GM23338 (cell line): Measurements from ENCODE around the gene TOP2A. TPM values are rescaled to one million over a fixed set of nuclear protein-coding genes. Genes with fewer than 3 reads are reported as not detected.

ENCODE experiments used
- ATAC-seq: fragments of 200-7000 bp; cut with Tn5 transposase; 3 replicates; pipeline ENCODE4 v1.9.1; 2020
- DNase-seq: peaks from one replicate; pipeline ENCODE4 v3.0.0-alpha.2; 2015; ENCODE audit warnings: low spot score
- H2AFZ ChIP-seq: fragments of 200-600 bp; sonication (generic); 2 replicates; pipeline ENCODE4 v1.8.0; 2016; ENCODE audit warnings: antibody characterized with exemption, mild to moderate bottlenecking, moderate library complexity
- H3F3A ChIP-seq: fragments of 200-600 bp; sonication (generic); replicated peaks from 2 replicates; pipeline ENCODE4 v1.8.0; 2017; ENCODE audit warnings: antibody characterized with exemption, mixed run types, low read depth
- H3K27ac ChIP-seq: fragments of 200-600 bp; sonication (generic); 2 replicates; pipeline ENCODE4 v1.6.1; 2016; ENCODE audit warnings: low read depth
- H3K27me3 ChIP-seq: fragments of 200-600 bp; sonication (generic); 2 replicates; pipeline ENCODE4 v1.8.0; 2016; ENCODE audit warnings: mild to moderate bottlenecking, mixed run types, moderate library complexity; ENCODE audit not compliant: insufficient read depth
- H3K36me3 ChIP-seq: fragments of 200-600 bp; sonication (generic); 2 replicates; pipeline ENCODE4 v1.8.0; 2016; ENCODE audit warnings: mild to moderate bottlenecking; ENCODE audit not compliant: insufficient read depth
- H3K4me1 ChIP-seq: fragments of 200-600 bp; sonication (generic); 2 replicates; pipeline ENCODE4 v1.8.0; 2016; ENCODE audit warnings: mild to moderate bottlenecking, moderate library complexity; ENCODE audit not compliant: insufficient read depth
- H3K4me2 ChIP-seq: fragments of 200-600 bp; sonication (generic); 2 replicates; pipeline ENCODE4 v1.7.1; 2017; ENCODE audit warnings: mixed run types
- H3K4me3 ChIP-seq: fragments of 200-600 bp; sonication (generic); 2 replicates; pipeline ENCODE4 v1.6.1; 2016; ENCODE audit warnings: mixed run types
- H3K79me2 ChIP-seq: fragments of 200-600 bp; sonication (generic); replicated peaks from 2 replicates; pipeline ENCODE4 v1.8.0; 2017; ENCODE audit warnings: mild to moderate bottlenecking; ENCODE audit not compliant: insufficient read depth
- H3K9me2 ChIP-seq: fragments of 200-600 bp; sonication (generic); 2 replicates; pipeline ENCODE4 v1.8.0; 2017; ENCODE audit not compliant: insufficient read depth
- H4K20me1 ChIP-seq: fragments of 200-600 bp; sonication (generic); replicated peaks from 2 replicates; pipeline ENCODE4 v1.8.0; 2017; ENCODE audit warnings: mild to moderate bottlenecking; ENCODE audit not compliant: insufficient read depth
- H3K27ac Mint-ChIP-seq: 2 replicates; pipeline ENCODE4 v1.8.0; 2020; ENCODE audit warnings: inconsistent platforms, mild to moderate bottlenecking, moderate library complexity, mixed read lengths
- H3K27me3 Mint-ChIP-seq: 3 replicates; pipeline ENCODE4 v1.8.0; 2022; ENCODE audit warnings: low read depth, mild to moderate bottlenecking, moderate library complexity, mixed read lengths, inconsistent platforms; ENCODE audit not compliant: insufficient read depth, poor library complexity
- H3K36me3 Mint-ChIP-seq: 3 replicates; pipeline ENCODE4 v1.8.0; 2021; ENCODE audit warnings: low read depth, mild to moderate bottlenecking, inconsistent platforms, moderate library complexity, mixed read lengths
- H3K4me1 Mint-ChIP-seq: 3 replicates; pipeline ENCODE4 v1.8.0; 2020; ENCODE audit warnings: mild to moderate bottlenecking, inconsistent platforms, mixed read lengths
- H3K4me3 Mint-ChIP-seq: 3 replicates; pipeline ENCODE4 v1.8.0; 2021; ENCODE audit warnings: moderate library complexity, mild to moderate bottlenecking, inconsistent platforms, mixed read lengths
- H3K9me3 Mint-ChIP-seq: 3 replicates; pipeline ENCODE4 v1.8.0; 2020; ENCODE audit warnings: moderate library complexity, mild to moderate bottlenecking, inconsistent platforms, mixed read lengths
- CREB1 ChIP-seq: fragments of 250-450 bp; sonication (Bioruptor Pico); IDR thresholded peaks from 2 replicates; pipeline ENCODE4 v1.5.0; 2020; ENCODE audit warnings: low read depth, mild to moderate bottlenecking, moderate library complexity
- ETS1 ChIP-seq: IDR thresholded peaks from 2 replicates; pipeline ENCODE4 v1.6.1; 2016; ENCODE audit warnings: antibody characterized with exemption
- EZH2 ChIP-seq: fragments of 200-600 bp; sonication (generic); IDR thresholded peaks from one replicate; pipeline ENCODE4 v1.8.0; 2017; ENCODE audit warnings: antibody characterized with exemption, mild to moderate bottlenecking, low read depth; ENCODE audit not compliant: unreplicated experiment
- EZH2phosphoT487 ChIP-seq: fragments of 200-600 bp; sonication (generic); IDR thresholded peaks from one replicate; pipeline ENCODE4 v1.8.1; 2018; ENCODE audit warnings: antibody characterized with exemption; ENCODE audit not compliant: unreplicated experiment
- JUNB ChIP-seq: IDR thresholded peaks from one replicate; pipeline ENCODE4 v1.6.1; 2016; ENCODE audit warnings: antibody characterized with exemption; ENCODE audit not compliant: unreplicated experiment
- NANOG ChIP-seq: IDR thresholded peaks from 2 replicates; pipeline ENCODE4 v1.6.1; 2016; ENCODE audit warnings: antibody characterized with exemption, borderline replicate concordance
- POLR2AphosphoS5 ChIP-seq: IDR thresholded peaks from 2 replicates; pipeline ENCODE4 v1.6.1; 2016; ENCODE audit warnings: antibody characterized with exemption, low read depth
- REST ChIP-seq: IDR thresholded peaks from one replicate; pipeline ENCODE4 v1.6.1; 2018; ENCODE audit warnings: antibody characterized with exemption; ENCODE audit not compliant: unreplicated experiment
- STAT1 ChIP-seq: IDR thresholded peaks from one replicate; pipeline ENCODE4 v1.6.1; 2016; ENCODE audit warnings: antibody characterized with exemption; ENCODE audit not compliant: unreplicated experiment
- ZNF114 ChIP-seq: fragments of 250-450 bp; sonication (Bioruptor Pico); IDR thresholded peaks from 2 replicates; pipeline ENCODE4 v1.5.0; 2020; ENCODE audit warnings: mild to moderate bottlenecking, moderate library complexity
- ZNF331 ChIP-seq: fragments of 250-450 bp; sonication (Bioruptor Pico); IDR thresholded peaks from 2 replicates; pipeline ENCODE4 v1.5.0; 2020; ENCODE audit warnings: low read depth, mild to moderate bottlenecking, moderate library complexity
- ZNF462 ChIP-seq: fragments of 250-450 bp; sonication (Bioruptor Pico); IDR thresholded peaks from 2 replicates; pipeline ENCODE4 v1.5.0; 2020; ENCODE audit warnings: mild to moderate bottlenecking, moderate library complexity
- polyA plus RNA-seq: library from polyadenylated mRNA; unstranded; fragments of >200 nt; fragmentation: Nextera tagmentation; extraction: Ambion mirVana; gene quantifications from 2 replicates; pipeline ENCODE4 v1.2.1, GENCODE V29; 2016
- total RNA-seq: library from RNA; depleted of rRNA; stranded (reverse); fragments of >200 nt; shearing (Covaris generic); gene quantifications from 2 replicates; pipeline ENCODE4 v1.2.3, GENCODE V29; 2014
- TF ChIP-seq, protein P1 (sequence below), 2 experiments: fragments of 200-600 bp in 1 of 2; sonication (generic) in 1 of 2; conservative IDR thresholded peaks; 2 replicates each; pipeline versions ENCODE4 v1.5.1 to v1.6.1; 2016 to 2017; ENCODE audit warnings: antibody characterized with exemption in 2 of 2, low read depth in 2 of 2, mild to moderate bottlenecking in 2 of 2, moderate library complexity in 1 of 2

The TOP2A gene
- total and polyA plus RNA-seq, 2 experiments from 2014 or later: 263 to 442 TPM

- peaks cover 11% of the 10 kb centered on the region for H3K36me3 Mint-ChIP-seq
- no peak overlapping the region for H2AFZ ChIP-seq
- no peak overlapping the region for H3K4me3 Mint-ChIP-seq
- no peaks in the 10 kb centered on the region for H4K20me1 ChIP-seq
- no peak overlapping the region for H3K4me3 ChIP-seq
- TF ChIP-seq POLR2AphosphoS5: no peak
- TF ChIP-seq, protein P1, sequence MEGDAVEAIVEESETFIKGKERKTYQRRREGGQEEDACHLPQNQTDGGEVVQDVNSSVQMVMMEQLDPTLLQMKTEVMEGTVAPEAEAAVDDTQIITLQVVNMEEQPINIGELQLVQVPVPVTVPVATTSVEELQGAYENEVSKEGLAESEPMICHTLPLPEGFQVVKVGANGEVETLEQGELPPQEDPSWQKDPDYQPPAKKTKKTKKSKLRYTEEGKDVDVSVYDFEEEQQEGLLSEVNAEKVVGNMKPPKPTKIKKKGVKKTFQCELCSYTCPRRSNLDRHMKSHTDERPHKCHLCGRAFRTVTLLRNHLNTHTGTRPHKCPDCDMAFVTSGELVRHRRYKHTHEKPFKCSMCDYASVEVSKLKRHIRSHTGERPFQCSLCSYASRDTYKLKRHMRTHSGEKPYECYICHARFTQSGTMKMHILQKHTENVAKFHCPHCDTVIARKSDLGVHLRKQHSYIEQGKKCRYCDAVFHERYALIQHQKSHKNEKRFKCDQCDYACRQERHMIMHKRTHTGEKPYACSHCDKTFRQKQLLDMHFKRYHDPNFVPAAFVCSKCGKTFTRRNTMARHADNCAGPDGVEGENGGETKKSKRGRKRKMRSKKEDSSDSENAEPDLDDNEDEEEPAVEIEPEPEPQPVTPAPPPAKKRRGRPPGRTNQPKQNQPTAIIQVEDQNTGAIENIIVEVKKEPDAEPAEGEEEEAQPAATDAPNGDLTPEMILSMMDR (conservative IDR thresholded peaks at IDR 0.05; ENCODE audit: low read depth in 2 of 2): no peak
- TF ChIP-seq JUNB: no peak
- no peak for TF ChIP-seq REST
- no peak for TF ChIP-seq ZNF462 (CRISPR knock-in tag)
- no peak for TF ChIP-seq ZNF331 (CRISPR knock-in tag)
- no peak for TF ChIP-seq EZH2phosphoT487
- no peak for TF ChIP-seq ZNF114 (CRISPR knock-in tag)
- no peak for TF ChIP-seq NANOG
- no peak for TF ChIP-seq ETS1
- TF ChIP-seq STAT1: no peak
- no peak for TF ChIP-seq EZH2
- no peak for TF ChIP-seq CREB1 (CRISPR knock-in tag)
- H3F3A ChIP-seq: 0 out of 2 replicates have a peak, but pooled peaks cover 6% of the 10 kb centered on the region
- DNase-seq (no peak), ATAC-seq (no peak)
- H3K9me2 ChIP-seq: no peaks in the 10 kb centered on the region
- H3K79me2 ChIP-seq: no peaks in the 10 kb centered on the region
- H3K4me1 Mint-ChIP-seq: peaks cover 35% of the 10 kb centered on the region
- H3K27ac ChIP-seq: no peak overlapping the region
- H3K27ac Mint-ChIP-seq: no peak overlapping the region
- peaks cover 32% of the 10 kb centered on the region for H3K27me3 Mint-ChIP-seq
- peaks cover 17% of the 10 kb centered on the region for H3K9me3 Mint-ChIP-seq
- H3K4me1 ChIP-seq: peaks cover 30% of the 10 kb centered on the region
- no peak overlapping the region for H3K4me2 ChIP-seq
- no peaks in the 10 kb centered on the region for H3K27me3 ChIP-seq
- H3K36me3 ChIP-seq: no peaks in the 10 kb centered on the region
Measured at GRCh38 chr17:40467281-40467867, 49.7 kb upstream of the TOP2A start.
